Panc1 (cell line): ENCODE data around the gene IL7R.

Experiments
- CTCF ChIP-seq: fragments of 450-650 bp; IDR thresholded peaks from 2 replicates; pipeline ENCODE4 v1.5.1; 2017; ENCODE audit warnings: mild to moderate bottlenecking
- TF ChIP-seq, protein P1 (sequence below), 2 experiments: IDR thresholded peaks; 2 replicates each; pipeline ENCODE4 v1.6.1; 2011 to 2012; ENCODE audit warnings: low read depth in 2 of 2, control low read depth in 1 of 2, low read length in 1 of 2, mild to moderate bottlenecking in 1 of 2, moderate library complexity in 1 of 2; ENCODE audit not compliant: insufficient read depth in 1 of 2

GRCh38 chr5:35908228-35908627, 51.5 kb downstream of the IL7R start:
- TF ChIP-seq CTCF = no peak
- TF ChIP-seq, protein P1, sequence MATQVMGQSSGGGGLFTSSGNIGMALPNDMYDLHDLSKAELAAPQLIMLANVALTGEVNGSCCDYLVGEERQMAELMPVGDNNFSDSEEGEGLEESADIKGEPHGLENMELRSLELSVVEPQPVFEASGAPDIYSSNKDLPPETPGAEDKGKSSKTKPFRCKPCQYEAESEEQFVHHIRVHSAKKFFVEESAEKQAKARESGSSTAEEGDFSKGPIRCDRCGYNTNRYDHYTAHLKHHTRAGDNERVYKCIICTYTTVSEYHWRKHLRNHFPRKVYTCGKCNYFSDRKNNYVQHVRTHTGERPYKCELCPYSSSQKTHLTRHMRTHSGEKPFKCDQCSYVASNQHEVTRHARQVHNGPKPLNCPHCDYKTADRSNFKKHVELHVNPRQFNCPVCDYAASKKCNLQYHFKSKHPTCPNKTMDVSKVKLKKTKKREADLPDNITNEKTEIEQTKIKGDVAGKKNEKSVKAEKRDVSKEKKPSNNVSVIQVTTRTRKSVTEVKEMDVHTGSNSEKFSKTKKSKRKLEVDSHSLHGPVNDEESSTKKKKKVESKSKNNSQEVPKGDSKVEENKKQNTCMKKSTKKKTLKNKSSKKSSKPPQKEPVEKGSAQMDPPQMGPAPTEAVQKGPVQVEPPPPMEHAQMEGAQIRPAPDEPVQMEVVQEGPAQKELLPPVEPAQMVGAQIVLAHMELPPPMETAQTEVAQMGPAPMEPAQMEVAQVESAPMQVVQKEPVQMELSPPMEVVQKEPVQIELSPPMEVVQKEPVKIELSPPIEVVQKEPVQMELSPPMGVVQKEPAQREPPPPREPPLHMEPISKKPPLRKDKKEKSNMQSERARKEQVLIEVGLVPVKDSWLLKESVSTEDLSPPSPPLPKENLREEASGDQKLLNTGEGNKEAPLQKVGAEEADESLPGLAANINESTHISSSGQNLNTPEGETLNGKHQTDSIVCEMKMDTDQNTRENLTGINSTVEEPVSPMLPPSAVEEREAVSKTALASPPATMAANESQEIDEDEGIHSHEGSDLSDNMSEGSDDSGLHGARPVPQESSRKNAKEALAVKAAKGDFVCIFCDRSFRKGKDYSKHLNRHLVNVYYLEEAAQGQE (IDR thresholded peaks at IDR 0.05; ENCODE audit: insufficient read depth in 1 of 2, low read depth in 2 of 2, low read length in 1 of 2) = no peak
